Sigmoid colon (tissue), 7 donors: Measurements from ENCODE around the gene TMEM164. TPM values are rescaled to one million over a fixed set of nuclear protein-coding genes. Genes with fewer than 3 reads are reported as not detected.

Experiments
- DNase-seq: peaks from one replicate; pipeline ENCODE4 v3.0.0-alpha.2; 2019
- H3K27ac ChIP-seq, 4 donors: fragments of 200-600 bp; sonication (generic); one replicate each; pipeline ENCODE4 v1.5.1; 2016 to 2019; ENCODE audit warnings: mild to moderate bottlenecking in 1 of 4
- H3K27me3 ChIP-seq, 3 donors: fragments of 200-600 bp; sonication (generic); one replicate each; pipeline ENCODE4 v1.5.1; 2019; ENCODE audit warnings: mild to moderate bottlenecking in 1 of 3
- H3K36me3 ChIP-seq, 4 donors: fragments of 200-600 bp; sonication (generic); one replicate each; pipeline ENCODE4 v1.5.1; 2016 to 2019
- H3K4me1 ChIP-seq, 4 donors: fragments of 200-600 bp; sonication (generic); one replicate each; pipeline ENCODE4 v1.5.1; 2017 to 2019
- H3K4me3 ChIP-seq, 4 donors: fragments of 200-600 bp; sonication (generic); one replicate each; pipeline ENCODE4 v1.5.1; 2017 to 2019; ENCODE audit warnings: mild to moderate bottlenecking in 2 of 4, moderate library complexity in 1 of 4
- H3K9me3 ChIP-seq, 4 donors: fragments of 200-600 bp in 3 of 4; sonication (generic) in 3 of 4; one replicate each; pipeline versions ENCODE4 v1.5.1 to v1.6.1; 2013 to 2019
- EP300 ChIP-seq, 4 donors: sonication (generic); formaldehyde crosslinking; IDR thresholded peaks; one replicate each; pipeline ENCODE4 v1.6.1; 2017; ENCODE audit warnings: antibody characterized with exemption in 4 of 4
- POLR2A ChIP-seq, 2 donors: fragments of 450-650 bp; IDR thresholded peaks; one replicate each; pipeline ENCODE4 v1.6.1; 2016; ENCODE audit warnings: antibody characterized with exemption in 2 of 2, mild to moderate bottlenecking in 2 of 2, moderate library complexity in 2 of 2
- POLR2AphosphoS5 ChIP-seq, 4 donors: sonication (generic); formaldehyde crosslinking; IDR thresholded peaks; one replicate each; pipeline ENCODE4 v1.6.1; 2017; ENCODE audit warnings: antibody characterized with exemption in 4 of 4
- WGBS, 2 donors: extraction: QIAGEN DNeasy Blood & Tissue Kit; methylation state at CpG; one replicate each; pipeline ENCODE4 v1.1.7; 2013; 5-methylcytosine and 5-hydroxymethylcytosine counted together
- intact Hi-C: fragments of 100-400 bp; cut with DNase I; formaldehyde crosslinking; loops from one replicate; pipeline ENCODE4 v1.15.1; 2023
- polyA plus RNA-seq, 3 donors: library from polyadenylated mRNA; stranded (reverse); fragments of 200-250 nt; gene quantifications; one replicate each; pipeline ENCODE4 v1.2.3, GENCODE V29; 2013
- total RNA-seq, 4 donors: library from RNA; depleted of rRNA; stranded (reverse); fragments of >200 nt; gene quantifications; one replicate each; pipeline ENCODE4 v1.1.0, GENCODE V29; 2016
- TF ChIP-seq, protein P1 (sequence below), 4 experiments: fragments of 450-650 bp in 3 of 4; fragments of 200-600 bp in 1 of 4; IDR thresholded peaks; one replicate each; pipeline ENCODE4 v1.5.1; 2016 to 2019; ENCODE audit warnings: antibody characterized with exemption in 4 of 4, mild to moderate bottlenecking in 3 of 4, moderate library complexity in 2 of 4
- donor health status: healthy with polysubstance abuse.
- donor health status: Bipolar disorder and iron deficiency.
- donor health status: healthy.

The TMEM164 gene
- total and polyA plus RNA-seq, 7 donors: 6.4 to 43.2 (median 12.7) TPM

- Histone ChIP-seq H3K27me3 (no peaks in the 10 kb centered on the region), H3K9me3 (no peaks in the 10 kb centered on the region), H3K4me3 (no peak overlapping the region), H3K36me3 (no peaks in the 10 kb centered on the region), H3K4me1 (peaks cover 0 to 6% (median 3%) of the 10 kb centered on the region in 4 donors), H3K27ac (no peak overlapping the region)
- intact Hi-C loops: no loop called here
- no peak for DNase-seq
- no peak for TF ChIP-seq POLR2A (IDR thresholded peaks at IDR 0.05)
- no peak for TF ChIP-seq POLR2AphosphoS5 (IDR thresholded peaks at IDR 0.05)
- TF ChIP-seq EP300 (IDR thresholded peaks at IDR 0.05): no peak
- TF ChIP-seq, protein P1, sequence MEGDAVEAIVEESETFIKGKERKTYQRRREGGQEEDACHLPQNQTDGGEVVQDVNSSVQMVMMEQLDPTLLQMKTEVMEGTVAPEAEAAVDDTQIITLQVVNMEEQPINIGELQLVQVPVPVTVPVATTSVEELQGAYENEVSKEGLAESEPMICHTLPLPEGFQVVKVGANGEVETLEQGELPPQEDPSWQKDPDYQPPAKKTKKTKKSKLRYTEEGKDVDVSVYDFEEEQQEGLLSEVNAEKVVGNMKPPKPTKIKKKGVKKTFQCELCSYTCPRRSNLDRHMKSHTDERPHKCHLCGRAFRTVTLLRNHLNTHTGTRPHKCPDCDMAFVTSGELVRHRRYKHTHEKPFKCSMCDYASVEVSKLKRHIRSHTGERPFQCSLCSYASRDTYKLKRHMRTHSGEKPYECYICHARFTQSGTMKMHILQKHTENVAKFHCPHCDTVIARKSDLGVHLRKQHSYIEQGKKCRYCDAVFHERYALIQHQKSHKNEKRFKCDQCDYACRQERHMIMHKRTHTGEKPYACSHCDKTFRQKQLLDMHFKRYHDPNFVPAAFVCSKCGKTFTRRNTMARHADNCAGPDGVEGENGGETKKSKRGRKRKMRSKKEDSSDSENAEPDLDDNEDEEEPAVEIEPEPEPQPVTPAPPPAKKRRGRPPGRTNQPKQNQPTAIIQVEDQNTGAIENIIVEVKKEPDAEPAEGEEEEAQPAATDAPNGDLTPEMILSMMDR (IDR thresholded peaks at IDR 0.05): no peak
Measured at GRCh38 chrX:110042496-110042895, 39.6 kb downstream of the TMEM164 start.

- intact Hi-C loops: no loop called here
- H3K4me3 ChIP-seq: no peak overlapping the region
- no peaks in the 10 kb centered on the region for H3K36me3 ChIP-seq
- peaks cover 0 to 6% (median 3%) of the 10 kb centered on the region in 4 donors for H3K4me1 ChIP-seq
- H3K27me3 ChIP-seq: no peaks in the 10 kb centered on the region
- WGBS, 2 donors: 24 to 39% methylated on average over 2 of the region's 2 CpGs
- H3K27ac ChIP-seq: no peak overlapping the region
- H3K9me3 ChIP-seq: no peaks in the 10 kb centered on the region
- no peak for TF ChIP-seq POLR2A (IDR thresholded peaks at IDR 0.05)
- no peak for TF ChIP-seq POLR2AphosphoS5 (IDR thresholded peaks at IDR 0.05)
- TF ChIP-seq, protein P1 (IDR thresholded peaks at IDR 0.05): no peak
- no peak for TF ChIP-seq EP300 (IDR thresholded peaks at IDR 0.05)
- DNase-seq: no peak
Measured at GRCh38 chrX:110043506-110043905, 40.6 kb downstream of the TMEM164 start.

DNA sequence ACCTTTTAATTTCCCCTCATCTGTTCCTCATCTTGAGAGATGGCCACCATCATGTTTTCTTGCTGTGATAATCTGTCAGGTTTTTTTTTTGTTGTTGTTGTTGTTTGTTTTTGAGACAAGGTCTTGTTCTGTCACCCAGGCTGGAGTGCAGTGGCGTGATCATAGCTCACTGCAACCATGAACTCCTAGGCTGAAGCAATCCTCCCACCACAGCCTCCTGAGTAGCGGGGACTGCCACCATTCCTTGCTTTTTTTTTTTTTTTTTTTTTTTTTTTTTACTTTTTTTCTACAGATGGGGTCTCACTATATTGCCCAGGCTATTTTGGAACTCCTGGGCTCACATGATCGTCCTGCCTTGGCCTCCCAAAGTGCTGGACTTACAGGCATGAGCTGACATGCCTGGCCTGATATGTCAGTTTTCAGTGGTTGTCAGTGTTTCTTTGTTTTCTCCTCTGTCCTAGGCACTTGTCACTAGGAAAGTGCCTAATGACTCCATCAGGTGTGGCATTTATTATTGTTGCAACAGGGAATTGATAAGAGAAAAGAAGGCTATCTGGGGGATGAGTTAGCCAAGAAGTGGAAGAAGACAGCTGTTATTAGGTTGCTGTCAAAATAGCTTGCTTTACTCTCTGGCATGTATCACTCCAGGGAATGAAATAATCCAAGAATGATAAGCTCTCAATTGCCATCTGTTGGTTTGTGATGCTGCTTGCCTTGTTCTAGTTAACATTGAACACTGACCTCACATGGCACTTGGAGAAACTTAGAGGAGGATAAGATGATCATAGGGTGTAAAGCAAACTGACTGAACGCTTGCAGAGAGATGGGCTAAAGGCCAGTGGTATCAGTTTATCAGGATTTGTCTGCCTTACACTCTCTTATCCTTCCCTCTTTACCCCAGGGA lies 41.7 kb downstream of the TMEM164 start:
- 92 to 93% methylated on average over 4 of the region's 4 CpGs for WGBS, 2 donors
- Histone ChIP-seq H3K9me3 (no peaks in the 10 kb centered on the region), H3K36me3 (no peaks in the 10 kb centered on the region), H3K4me1 (peaks cover 0 to 6% (median 3%) of the 10 kb centered on the region in 4 donors), H3K27me3 (no peaks in the 10 kb centered on the region), H3K27ac (no peak overlapping the region), H3K4me3 (no peak overlapping the region)
- intact Hi-C loops: no loop called here
- no peak for TF ChIP-seq EP300 (IDR thresholded peaks at IDR 0.05)
- no peak for TF ChIP-seq POLR2A (IDR thresholded peaks at IDR 0.05)
- TF ChIP-seq POLR2AphosphoS5 (IDR thresholded peaks at IDR 0.05): no peak
- TF ChIP-seq, protein P1 (IDR thresholded peaks at IDR 0.05): no peak
- no peak for DNase-seq

GRCh38 chrX:110045421-110045820 lies 42.5 kb downstream of the TMEM164 start:
- Histone ChIP-seq H3K27ac (no peak overlapping the region), H3K27me3 (no peaks in the 10 kb centered on the region), H3K36me3 (no peaks in the 10 kb centered on the region), H3K9me3 (no peaks in the 10 kb centered on the region), H3K4me1 (peaks cover 0 to 6% (median 3%) of the 10 kb centered on the region in 4 donors), H3K4me3 (no peak overlapping the region)
- DNase-seq: no peak
- TF ChIP-seq, protein P1 (IDR thresholded peaks at IDR 0.05): no peak
- TF ChIP-seq POLR2AphosphoS5 (IDR thresholded peaks at IDR 0.05) (no peak), POLR2A (IDR thresholded peaks at IDR 0.05) (no peak)
- intact Hi-C loops: no loop called here
- 95 to 96% methylated on average over 3 of the region's 3 CpGs for WGBS, 2 donors
